ENCODE data around the gene GRIA3. TPM values are rescaled to one million over a fixed set of nuclear protein-coding genes. Genes with fewer than 3 reads are reported as not detected.
A peak's percentile ranks its signal among the peaks of the same experiment; 100 is the strongest.

The GRIA3 gene
- total and polyA plus RNA-seq, 10 of the 15 experiments (the other 5 are each of a cell fraction or from before 2014, with no cell fraction given), result 0.45 to 4.3 (median 2.2) TPM

DNA sequence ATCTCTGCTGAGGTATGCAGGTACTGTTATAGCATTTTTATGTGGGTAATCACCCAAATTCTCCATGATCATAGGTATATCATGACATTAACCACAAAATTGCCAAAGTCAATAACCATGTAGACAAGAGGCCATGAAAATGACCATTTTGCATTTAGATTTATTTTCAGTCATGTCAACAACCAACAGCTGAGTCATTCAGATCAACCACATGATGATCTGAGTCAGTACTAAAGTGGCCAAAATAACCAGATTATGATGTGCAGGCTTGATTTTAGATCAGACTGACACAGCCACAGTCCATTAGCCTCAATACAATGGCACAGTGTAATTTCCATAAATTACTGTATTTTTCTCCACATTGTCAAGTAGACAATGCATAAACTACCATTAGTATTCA, 240.5 kb downstream of the GRIA3 start (continued):
- TF ChIP-seq BACH1 (IDR thresholded peaks at IDR 0.05; ENCODE audit: borderline replicate concordance), result peak; percentile 92; the same call in 1 of the 2 replicates
- TF ChIP-seq, protein P1, sequence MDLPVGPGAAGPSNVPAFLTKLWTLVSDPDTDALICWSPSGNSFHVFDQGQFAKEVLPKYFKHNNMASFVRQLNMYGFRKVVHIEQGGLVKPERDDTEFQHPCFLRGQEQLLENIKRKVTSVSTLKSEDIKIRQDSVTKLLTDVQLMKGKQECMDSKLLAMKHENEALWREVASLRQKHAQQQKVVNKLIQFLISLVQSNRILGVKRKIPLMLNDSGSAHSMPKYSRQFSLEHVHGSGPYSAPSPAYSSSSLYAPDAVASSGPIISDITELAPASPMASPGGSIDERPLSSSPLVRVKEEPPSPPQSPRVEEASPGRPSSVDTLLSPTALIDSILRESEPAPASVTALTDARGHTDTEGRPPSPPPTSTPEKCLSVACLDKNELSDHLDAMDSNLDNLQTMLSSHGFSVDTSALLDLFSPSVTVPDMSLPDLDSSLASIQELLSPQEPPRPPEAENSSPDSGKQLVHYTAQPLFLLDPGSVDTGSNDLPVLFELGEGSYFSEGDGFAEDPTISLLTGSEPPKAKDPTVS (IDR thresholded peaks at IDR 0.05; ENCODE audit: low read depth, low read length), result no peak
- no peak for TF ChIP-seq MYB (IDR thresholded peaks at IDR 0.05; ENCODE audit: borderline replicate concordance, low read depth, low read length)
- TF ChIP-seq PAX5 (IDR thresholded peaks at IDR 0.05; ENCODE audit: borderline replicate concordance, low read depth, low read length), result no peak
- peak; percentile 64; the same call in 1 of the 2 replicates for TF ChIP-seq JUND (IDR thresholded peaks at IDR 0.05; ENCODE audit: low read depth, low read length)
- TF ChIP-seq, protein P2, sequence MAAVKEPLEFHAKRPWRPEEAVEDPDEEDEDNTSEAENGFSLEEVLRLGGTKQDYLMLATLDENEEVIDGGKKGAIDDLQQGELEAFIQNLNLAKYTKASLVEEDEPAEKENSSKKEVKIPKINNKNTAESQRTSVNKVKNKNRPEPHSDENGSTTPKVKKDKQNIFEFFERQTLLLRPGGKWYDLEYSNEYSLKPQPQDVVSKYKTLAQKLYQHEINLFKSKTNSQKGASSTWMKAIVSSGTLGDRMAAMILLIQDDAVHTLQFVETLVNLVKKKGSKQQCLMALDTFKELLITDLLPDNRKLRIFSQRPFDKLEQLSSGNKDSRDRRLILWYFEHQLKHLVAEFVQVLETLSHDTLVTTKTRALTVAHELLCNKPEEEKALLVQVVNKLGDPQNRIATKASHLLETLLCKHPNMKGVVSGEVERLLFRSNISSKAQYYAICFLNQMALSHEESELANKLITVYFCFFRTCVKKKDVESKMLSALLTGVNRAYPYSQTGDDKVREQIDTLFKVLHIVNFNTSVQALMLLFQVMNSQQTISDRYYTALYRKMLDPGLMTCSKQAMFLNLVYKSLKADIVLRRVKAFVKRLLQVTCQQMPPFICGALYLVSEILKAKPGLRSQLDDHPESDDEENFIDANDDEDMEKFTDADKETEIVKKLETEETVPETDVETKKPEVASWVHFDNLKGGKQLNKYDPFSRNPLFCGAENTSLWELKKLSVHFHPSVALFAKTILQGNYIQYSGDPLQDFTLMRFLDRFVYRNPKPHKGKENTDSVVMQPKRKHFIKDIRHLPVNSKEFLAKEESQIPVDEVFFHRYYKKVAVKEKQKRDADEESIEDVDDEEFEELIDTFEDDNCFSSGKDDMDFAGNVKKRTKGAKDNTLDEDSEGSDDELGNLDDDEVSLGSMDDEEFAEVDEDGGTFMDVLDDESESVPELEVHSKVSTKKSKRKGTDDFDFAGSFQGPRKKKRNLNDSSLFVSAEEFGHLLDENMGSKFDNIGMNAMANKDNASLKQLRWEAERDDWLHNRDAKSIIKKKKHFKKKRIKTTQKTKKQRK (IDR thresholded peaks at IDR 0.05; ENCODE audit: low read depth, low read length), result no peak
- TF ChIP-seq, protein P3, sequence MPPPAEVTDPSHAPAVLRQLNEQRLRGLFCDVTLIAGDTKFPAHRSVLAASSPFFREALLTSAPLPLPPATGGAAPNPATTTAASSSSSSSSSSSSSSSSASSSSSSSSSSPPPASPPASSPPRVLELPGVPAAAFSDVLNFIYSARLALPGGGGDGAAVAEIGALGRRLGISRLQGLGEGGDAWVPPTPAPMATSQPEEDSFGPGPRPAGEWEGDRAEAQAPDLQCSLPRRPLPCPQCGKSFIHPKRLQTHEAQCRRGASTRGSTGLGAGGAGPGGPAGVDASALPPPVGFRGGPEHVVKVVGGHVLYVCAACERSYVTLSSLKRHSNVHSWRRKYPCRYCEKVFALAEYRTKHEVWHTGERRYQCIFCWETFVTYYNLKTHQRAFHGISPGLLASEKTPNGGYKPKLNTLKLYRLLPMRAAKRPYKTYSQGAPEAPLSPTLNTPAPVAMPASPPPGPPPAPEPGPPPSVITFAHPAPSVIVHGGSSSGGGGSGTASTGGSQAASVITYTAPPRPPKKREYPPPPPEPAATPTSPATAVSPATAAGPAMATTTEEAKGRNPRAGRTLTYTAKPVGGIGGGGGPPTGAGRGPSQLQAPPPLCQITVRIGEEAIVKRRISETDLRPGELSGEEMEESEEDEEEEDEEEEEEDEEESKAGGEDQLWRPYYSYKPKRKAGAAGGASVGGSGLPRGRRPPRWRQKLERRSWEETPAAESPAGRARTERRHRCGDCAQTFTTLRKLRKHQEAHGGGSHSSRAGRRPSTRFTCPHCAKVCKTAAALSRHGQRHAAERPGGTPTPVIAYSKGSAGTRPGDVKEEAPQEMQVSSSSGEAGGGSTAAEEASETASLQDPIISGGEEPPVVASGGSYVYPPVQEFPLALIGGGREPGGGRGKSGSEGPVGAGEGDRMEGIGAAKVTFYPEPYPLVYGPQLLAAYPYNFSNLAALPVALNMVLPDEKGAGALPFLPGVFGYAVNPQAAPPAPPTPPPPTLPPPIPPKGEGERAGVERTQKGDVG (CRISPR knock-in tag; IDR thresholded peaks at IDR 0.05), result no peak
- TF ChIP-seq, protein P4, sequence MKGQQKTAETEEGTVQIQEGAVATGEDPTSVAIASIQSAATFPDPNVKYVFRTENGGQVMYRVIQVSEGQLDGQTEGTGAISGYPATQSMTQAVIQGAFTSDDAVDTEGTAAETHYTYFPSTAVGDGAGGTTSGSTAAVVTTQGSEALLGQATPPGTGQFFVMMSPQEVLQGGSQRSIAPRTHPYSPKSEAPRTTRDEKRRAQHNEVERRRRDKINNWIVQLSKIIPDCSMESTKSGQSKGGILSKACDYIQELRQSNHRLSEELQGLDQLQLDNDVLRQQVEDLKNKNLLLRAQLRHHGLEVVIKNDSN (IDR thresholded peaks at IDR 0.05; ENCODE audit: borderline replicate concordance, extremely low read length, insufficient read depth, low read depth, low read length), result no peak
- TF ChIP-seq, protein P5, sequence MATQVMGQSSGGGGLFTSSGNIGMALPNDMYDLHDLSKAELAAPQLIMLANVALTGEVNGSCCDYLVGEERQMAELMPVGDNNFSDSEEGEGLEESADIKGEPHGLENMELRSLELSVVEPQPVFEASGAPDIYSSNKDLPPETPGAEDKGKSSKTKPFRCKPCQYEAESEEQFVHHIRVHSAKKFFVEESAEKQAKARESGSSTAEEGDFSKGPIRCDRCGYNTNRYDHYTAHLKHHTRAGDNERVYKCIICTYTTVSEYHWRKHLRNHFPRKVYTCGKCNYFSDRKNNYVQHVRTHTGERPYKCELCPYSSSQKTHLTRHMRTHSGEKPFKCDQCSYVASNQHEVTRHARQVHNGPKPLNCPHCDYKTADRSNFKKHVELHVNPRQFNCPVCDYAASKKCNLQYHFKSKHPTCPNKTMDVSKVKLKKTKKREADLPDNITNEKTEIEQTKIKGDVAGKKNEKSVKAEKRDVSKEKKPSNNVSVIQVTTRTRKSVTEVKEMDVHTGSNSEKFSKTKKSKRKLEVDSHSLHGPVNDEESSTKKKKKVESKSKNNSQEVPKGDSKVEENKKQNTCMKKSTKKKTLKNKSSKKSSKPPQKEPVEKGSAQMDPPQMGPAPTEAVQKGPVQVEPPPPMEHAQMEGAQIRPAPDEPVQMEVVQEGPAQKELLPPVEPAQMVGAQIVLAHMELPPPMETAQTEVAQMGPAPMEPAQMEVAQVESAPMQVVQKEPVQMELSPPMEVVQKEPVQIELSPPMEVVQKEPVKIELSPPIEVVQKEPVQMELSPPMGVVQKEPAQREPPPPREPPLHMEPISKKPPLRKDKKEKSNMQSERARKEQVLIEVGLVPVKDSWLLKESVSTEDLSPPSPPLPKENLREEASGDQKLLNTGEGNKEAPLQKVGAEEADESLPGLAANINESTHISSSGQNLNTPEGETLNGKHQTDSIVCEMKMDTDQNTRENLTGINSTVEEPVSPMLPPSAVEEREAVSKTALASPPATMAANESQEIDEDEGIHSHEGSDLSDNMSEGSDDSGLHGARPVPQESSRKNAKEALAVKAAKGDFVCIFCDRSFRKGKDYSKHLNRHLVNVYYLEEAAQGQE (IDR thresholded peaks at IDR 0.05; ENCODE audit: low read depth, low read length), result no peak
- TF ChIP-seq ZBED1 (IDR thresholded peaks at IDR 0.05; ENCODE audit: borderline replicate concordance), result peak; percentile 97
- TF ChIP-seq SP1 (IDR thresholded peaks at IDR 0.05; ENCODE audit: low read depth, low read length), result no peak
- TF ChIP-seq ZNF24 (IDR thresholded peaks at IDR 0.05), result no peak
- TF ChIP-seq, protein P6, sequence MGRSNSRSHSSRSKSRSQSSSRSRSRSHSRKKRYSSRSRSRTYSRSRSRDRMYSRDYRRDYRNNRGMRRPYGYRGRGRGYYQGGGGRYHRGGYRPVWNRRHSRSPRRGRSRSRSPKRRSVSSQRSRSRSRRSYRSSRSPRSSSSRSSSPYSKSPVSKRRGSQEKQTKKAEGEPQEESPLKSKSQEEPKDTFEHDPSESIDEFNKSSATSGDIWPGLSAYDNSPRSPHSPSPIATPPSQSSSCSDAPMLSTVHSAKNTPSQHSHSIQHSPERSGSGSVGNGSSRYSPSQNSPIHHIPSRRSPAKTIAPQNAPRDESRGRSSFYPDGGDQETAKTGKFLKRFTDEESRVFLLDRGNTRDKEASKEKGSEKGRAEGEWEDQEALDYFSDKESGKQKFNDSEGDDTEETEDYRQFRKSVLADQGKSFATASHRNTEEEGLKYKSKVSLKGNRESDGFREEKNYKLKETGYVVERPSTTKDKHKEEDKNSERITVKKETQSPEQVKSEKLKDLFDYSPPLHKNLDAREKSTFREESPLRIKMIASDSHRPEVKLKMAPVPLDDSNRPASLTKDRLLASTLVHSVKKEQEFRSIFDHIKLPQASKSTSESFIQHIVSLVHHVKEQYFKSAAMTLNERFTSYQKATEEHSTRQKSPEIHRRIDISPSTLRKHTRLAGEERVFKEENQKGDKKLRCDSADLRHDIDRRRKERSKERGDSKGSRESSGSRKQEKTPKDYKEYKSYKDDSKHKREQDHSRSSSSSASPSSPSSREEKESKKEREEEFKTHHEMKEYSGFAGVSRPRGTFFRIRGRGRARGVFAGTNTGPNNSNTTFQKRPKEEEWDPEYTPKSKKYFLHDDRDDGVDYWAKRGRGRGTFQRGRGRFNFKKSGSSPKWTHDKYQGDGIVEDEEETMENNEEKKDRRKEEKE (IDR thresholded peaks at IDR 0.05), result no peak
